ENCODE results near the gene DYNLRB2.

Gene DYNLRB2

GRCh38 chr16:80552277-80552676 is 11.5 kb downstream of the DYNLRB2 start:
- DNase-seq (ENCODE audit: low read depth): no peak

- DNase-seq (ENCODE audit: low read depth): no peak
Observed at GRCh38 chr16:80554033-80554432, 13.2 kb downstream of the DYNLRB2 start.

- no peak for DNase-seq (ENCODE audit: low read depth)
Observed at GRCh38 chr16:80556481-80556880, 15.7 kb downstream of the DYNLRB2 start.

GRCh38 chr16:80557037-80557436 is 16.2 kb downstream of the DYNLRB2 start:
- DNase-seq (ENCODE audit: low read depth): no peak

GRCh38 chr16:80559369-80559768 is 18.6 kb downstream of the DYNLRB2 start:
- DNase-seq (ENCODE audit: low read depth): no peak

- no peak for DNase-seq (ENCODE audit: low read depth)
Observed at GRCh38 chr16:80563066-80563465, 22.3 kb downstream of the DYNLRB2 start.

GRCh38 chr16:80564394-80564793 is 23.6 kb downstream of the DYNLRB2 start:
- no peak for DNase-seq (ENCODE audit: low read depth)

GRCh38 chr16:80569440-80570105 is 28.8 kb downstream of the DYNLRB2 start:
- peak; percentile 21 for DNase-seq (ENCODE audit: low read depth)

- no peak for DNase-seq (ENCODE audit: low read depth)
Observed at GRCh38 chr16:80570106-80570478, 29.3 kb downstream of the DYNLRB2 start.

GRCh38 chr16:80573700-80574120 is 32.9 kb downstream of the DYNLRB2 start:
- no peak for DNase-seq (ENCODE audit: low read depth)

- DNase-seq (ENCODE audit: low read depth): no peak
Observed at GRCh38 chr16:80576343-80576912, 35.6 kb downstream of the DYNLRB2 start.

- DNase-seq (ENCODE audit: low read depth): no peak
Observed at GRCh38 chr16:80577485-80578280, 36.9 kb downstream of the DYNLRB2 start.

GRCh38 chr16:80580109-80580832 is 39.5 kb downstream of the DYNLRB2 start:
- peak; percentile 30 for DNase-seq (ENCODE audit: low read depth)

GRCh38 chr16:80583466-80583865 is 42.7 kb downstream of the DYNLRB2 start:
- no peak for DNase-seq (ENCODE audit: low read depth)

- DNase-seq (ENCODE audit: low read depth): no peak
Observed at GRCh38 chr16:80585764-80586163, 45.0 kb downstream of the DYNLRB2 start.

GRCh38 chr16:80586476-80586875 is 45.7 kb downstream of the DYNLRB2 start:
- no peak for DNase-seq (ENCODE audit: low read depth)

- DNase-seq (ENCODE audit: low read depth): no peak
Observed at GRCh38 chr16:80587071-80587470, 46.3 kb downstream of the DYNLRB2 start.

- no peak for DNase-seq (ENCODE audit: low read depth)
Observed at GRCh38 chr16:80591071-80591915, 50.5 kb downstream of the DYNLRB2 start.

- no peak for DNase-seq (ENCODE audit: low read depth)
Observed at GRCh38 chr16:80592273-80592672, 51.5 kb downstream of the DYNLRB2 start.

- no peak for DNase-seq (ENCODE audit: low read depth)
Observed at GRCh38 chr16:80594756-80595155, 54.0 kb downstream of the DYNLRB2 start.

- no peak for DNase-seq (ENCODE audit: low read depth)
Observed at GRCh38 chr16:80596507-80597207, 55.9 kb downstream of the DYNLRB2 start.

Data from T follicular helper cell (primary cell).